H54 (cell line): Measurements from ENCODE around the gene TSPAN18.

Experiments
- DNase-seq: peaks from one replicate; pipeline ENCODE4 v3.0.0; 2011; ENCODE audit warnings: low spot score, mixed read lengths; ENCODE audit not compliant: insufficient read length
- FAIRE-seq: peaks from 3 replicates; lab custom pipeline; 2011; peaks lifted over from hg19 to GRCh38; lab: Jason Lieb, UNC
- POLR2A ChIP-seq: IDR thresholded peaks from 2 replicates; pipeline ENCODE4 v1.6.1; 2011; ENCODE audit warnings: low read depth, mild to moderate bottlenecking, low read length

The TSPAN18 gene

DNA sequence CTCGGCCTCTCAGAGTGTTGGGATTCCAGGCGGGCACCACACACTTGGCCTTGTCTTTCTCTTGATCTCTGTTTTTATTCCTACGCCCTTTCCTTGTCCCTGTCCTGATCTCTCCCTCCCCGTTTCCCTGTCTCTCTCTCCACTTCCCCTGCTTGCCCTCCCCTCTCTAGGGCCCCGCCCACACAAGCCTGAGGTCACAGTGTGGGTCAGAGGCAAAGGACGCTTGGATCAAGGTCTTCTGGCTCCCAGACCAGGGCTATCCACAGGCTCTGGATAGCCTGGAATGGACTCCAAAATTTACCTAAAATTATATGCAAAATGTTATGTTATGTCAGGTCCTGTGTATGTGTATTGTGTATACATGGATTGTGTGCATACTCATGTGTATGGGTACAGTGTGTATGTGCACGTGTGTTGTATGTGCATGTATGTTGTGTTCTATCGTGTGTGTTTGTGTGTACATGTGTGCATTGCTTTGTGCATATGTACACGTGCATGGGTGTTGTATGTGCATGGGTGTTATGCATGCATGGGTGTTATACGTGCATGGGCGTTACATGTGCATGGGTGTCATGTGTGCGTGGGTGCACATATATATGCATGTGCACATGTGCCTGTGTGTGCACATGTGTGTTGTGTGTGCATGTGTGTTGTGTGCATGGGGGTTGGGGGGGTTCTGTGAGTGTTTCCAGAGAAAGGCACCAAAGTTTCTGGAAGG lies 185.7 kb downstream of the TSPAN18 start:
- FAIRE-seq (no peak), DNase-seq (no peak)
- TF ChIP-seq POLR2A, result no peak

DNA sequence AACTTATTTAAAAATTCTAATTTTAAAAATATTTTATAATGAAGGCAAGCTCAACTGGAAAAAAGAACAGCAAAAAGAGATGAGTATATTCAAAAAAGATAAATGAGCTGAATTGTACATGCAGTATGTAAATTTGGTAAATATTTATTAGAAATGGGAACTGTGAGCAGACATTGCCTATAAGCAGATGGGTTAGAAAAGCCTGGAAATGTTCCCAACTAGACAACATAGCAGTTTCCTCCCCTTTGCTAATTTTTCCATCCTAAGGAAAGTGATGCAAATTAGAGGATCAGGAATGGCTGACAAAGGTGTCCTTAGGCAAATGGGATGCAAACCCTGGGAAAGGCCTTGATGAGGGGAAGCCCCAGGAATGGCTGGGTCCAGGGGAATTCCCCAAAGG lies 186.7 kb downstream of the TSPAN18 start:
- FAIRE-seq (no peak), DNase-seq (no peak)
- no peak for TF ChIP-seq POLR2A

DNA sequence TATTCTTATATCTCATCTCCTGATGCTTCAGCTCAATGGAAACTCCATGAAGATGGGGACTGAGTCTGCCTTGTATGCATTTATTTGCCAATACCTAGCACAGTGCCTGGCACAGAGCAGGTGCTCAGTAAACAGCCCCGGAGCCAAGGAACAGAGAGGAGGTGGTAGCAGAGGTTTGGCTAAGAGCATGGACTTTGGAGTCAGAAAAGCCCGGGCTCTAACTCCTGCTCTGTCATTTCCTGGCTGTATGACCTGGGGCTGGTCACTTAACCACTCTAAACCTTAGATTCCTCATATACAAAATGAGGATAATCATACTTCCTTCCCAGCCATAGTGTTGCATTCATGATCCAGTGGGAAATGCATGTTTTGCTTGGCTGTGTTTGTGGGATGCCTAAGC lies 187.3 kb downstream of the TSPAN18 start:
- no peak for TF ChIP-seq POLR2A
- no peak for DNase-seq
- no peak for FAIRE-seq

DNA sequence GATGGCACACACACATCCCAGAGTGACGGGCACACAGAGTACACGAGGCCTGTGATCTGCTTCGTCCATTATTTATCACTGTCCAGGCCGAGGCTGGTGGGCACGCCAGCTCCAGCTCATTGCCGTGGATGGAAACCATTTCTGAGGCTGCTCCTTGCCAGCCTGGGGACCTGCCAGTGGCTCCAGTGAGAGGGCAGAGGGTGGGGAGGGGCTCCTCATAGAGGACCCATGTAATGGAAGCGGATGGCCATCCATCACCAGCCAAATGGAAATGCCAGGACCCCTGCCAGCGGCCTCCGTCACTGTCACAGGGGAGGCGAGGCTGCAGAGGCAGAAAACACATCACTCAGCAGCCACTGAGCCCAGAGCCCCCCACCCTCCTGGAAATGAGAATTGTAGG lies 188.2 kb downstream of the TSPAN18 start:
- no peak for DNase-seq
- no peak for TF ChIP-seq POLR2A
- FAIRE-seq, result no peak

DNA sequence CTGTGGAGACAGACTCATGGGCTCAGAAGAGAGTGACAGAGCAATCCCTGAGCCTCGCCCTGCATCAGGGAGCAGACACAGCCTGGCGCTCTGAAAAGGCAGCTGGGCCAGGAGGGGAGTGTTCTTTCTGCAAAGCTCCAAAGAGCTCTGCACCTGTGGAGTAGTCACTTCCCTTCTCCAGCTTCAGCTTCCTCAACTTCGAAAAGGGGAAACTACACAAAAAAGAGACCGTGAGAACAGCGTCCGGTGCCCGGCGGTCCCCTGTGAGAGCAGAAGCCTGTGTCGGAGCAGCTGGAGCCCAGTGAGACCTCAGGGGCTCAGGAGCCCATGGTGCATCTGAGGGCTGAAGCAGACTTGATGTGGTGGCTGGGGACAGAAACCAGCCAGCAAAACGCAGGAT lies 188.9 kb downstream of the TSPAN18 start:
- DNase-seq (no peak), FAIRE-seq (no peak)
- no peak for TF ChIP-seq POLR2A

DNA sequence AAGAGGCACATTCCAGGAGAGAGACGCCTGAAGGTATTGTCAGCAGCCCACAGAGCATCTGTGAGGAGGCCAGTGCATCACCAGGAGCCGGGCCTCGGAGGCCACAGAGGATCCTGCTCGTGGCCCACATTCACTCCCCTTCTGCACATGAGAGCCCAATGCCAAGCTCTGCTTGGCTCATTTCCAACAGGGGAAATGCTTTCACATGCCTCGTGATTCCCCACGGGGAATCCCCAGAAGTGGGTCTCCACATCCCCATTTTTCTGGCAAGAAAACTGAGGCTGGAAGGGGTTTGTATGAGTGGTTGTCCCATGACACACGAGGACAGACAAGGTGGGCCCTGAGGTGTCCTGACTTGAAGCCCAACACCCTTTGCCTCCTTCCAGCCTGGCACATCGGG lies 189.6 kb downstream of the TSPAN18 start:
- DNase-seq (no peak), FAIRE-seq (no peak)
- no peak for TF ChIP-seq POLR2A

DNA sequence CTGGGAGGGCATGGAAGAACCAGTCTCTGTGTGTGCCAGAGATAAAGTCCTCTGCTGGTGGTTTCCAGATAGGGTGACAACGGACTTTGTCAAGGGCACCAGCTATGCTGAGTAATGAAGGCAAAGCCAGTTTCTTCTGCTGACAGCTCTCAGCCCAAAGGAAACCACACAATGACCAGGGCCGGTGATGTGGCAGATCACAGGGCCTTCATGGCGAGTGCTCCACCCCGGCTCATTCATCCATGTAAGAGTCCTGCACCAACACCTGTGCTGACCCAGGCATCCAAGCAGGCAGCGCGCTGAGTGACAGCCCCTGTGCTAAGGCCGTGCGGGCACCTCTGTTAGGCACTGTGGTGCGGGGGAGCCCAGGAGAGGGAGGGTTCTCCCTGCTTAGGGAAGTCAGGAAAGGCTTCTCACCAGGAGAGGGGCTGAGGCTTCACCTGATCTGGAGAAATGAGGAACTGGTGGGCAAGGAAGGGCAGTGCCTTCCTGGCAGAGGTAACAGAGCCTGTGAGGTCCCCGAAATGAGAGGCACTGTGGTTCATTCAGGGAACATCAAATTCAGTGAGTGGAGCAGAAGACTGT lies 190.1 kb downstream of the TSPAN18 start:
- TF ChIP-seq POLR2A, result no peak
- DNase-seq, result no peak
- no peak for FAIRE-seq

DNA sequence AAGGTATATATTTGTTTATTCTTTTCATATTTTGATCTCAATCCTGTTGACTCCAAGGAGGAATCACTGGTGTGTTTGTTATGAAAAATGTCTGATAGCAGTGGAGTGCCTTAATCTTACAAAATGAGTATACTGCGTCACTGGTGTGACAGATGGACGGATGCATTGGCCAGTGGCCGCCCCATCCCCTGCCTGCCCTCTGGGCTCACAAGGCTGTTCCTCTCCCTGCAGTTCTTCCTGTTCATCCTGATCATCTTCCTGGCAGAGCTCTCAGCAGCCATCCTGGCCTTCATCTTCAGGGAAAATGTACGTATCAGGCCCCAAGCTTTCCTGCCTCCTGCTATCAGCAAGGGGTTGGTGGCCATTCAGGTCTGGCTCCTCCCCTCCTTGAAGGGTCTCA lies 191.0 kb downstream of the TSPAN18 start:
- TF ChIP-seq POLR2A, result no peak
- DNase-seq (no peak), FAIRE-seq (no peak)

DNA sequence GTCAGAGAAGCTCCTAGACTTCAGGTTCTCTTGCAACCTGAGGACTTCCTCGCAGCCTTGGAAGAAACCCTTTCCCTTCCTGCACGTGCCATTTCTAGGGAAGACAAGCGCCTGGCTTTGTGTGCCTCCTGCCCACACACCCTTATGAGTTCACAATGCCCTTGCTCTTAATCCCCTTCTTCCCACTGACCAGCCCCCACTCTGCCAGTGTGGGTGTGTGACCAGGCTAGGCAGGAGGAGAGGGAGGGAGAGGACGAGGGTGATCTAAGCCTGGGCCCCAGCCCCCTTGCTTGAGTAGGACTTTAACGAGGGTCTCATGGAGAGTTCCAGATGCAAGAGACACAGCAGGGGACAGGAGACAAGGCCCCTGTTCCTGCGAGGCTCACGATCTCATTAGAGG lies 193.7 kb downstream of the TSPAN18 start:
- DNase-seq, result no peak
- no peak for TF ChIP-seq POLR2A
- no peak for FAIRE-seq

DNA sequence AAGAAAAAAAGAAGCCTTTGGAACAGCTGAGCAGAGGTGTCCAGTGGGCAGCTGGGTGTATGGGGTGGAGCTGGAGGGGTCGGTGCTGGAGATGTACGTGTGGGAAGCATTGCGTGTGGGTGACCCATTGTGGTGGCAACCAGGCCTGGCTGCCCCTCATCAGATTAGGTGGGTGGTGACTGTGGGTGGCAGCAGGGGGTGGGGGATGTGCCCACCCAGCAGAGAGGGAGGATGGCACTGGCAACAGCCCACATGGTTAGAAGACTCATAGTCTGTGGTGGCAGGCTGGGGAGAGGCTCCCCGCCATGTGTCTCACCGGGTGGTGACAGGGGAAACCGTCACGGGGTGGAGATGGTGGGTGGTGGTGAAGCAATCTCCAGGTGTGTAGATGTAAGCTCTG lies 196.4 kb downstream of the TSPAN18 start:
- DNase-seq (no peak), FAIRE-seq (no peak)
- no peak for TF ChIP-seq POLR2A

DNA sequence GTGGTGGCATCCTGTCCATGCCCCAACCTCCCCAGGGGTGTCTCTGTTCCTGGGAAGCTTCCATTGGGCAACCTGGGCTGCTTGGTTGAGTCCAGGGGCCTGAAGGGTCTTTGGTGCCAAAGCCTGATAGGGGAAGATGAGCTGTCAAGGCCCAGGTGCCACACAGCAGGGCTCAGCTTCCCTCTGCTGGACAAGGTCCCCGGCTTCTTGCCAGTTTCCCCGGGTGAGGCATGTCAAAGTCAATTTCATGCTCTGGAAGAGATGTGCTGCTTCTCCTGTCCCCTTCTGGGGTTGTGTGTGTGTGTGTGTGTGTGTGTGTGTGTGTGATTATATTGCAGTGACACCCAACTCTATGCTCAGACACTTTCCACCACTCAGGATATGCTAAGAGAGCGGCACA lies 197.0 kb downstream of the TSPAN18 start:
- no peak for DNase-seq
- no peak for FAIRE-seq
- no peak for TF ChIP-seq POLR2A

DNA sequence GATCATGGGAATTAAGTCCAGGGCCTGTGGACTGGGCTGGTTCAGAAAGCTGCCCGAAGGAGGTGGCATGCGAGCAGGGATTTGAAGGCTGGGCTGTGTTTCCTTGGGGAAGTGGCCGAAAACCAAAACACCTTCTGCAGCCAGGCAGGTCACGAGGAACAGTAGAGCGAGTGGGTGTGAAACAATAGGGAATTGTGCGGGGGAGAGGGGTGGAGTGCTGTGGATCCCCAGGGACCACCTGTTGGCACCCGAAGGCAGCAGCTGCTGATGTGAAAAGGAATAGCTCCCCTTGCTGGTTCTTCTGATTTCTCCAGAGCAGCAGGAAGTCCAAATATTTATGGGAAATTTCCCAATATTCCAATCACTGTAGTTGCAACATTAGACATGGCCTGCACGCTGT lies 199.3 kb downstream of the TSPAN18 start:
- TF ChIP-seq POLR2A, result no peak

DNA sequence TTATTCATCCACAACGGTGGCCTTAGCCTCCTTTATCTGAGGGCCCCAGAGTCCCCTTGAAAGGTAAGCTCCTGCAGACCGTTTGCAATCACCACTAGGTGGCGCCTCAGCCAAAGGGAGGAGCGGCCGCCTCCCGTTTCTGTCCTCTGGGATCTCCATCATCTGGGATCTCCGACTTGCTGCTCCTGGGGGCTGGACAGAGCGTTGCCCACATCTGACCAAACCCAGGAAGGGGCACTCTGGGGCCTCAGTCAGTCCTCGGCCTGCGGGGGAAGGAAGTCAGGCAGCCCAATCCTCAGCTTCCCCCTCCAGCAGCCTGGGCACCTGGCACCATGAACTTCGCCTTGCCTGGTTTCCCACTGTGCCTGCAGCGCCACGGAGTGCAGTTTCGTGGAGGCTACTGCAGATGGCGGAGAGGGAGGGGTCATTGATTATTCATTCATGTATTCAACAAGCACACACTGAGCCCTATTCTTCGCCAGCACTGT lies 200.5 kb downstream of the TSPAN18 start:
- no peak for TF ChIP-seq POLR2A
- FAIRE-seq (no peak), DNase-seq (peak; percentile 86)

More for the DNA sequence above, 199.3 kb downstream of the TSPAN18 start:
- DNase-seq (no peak), FAIRE-seq (no peak)

DNA sequence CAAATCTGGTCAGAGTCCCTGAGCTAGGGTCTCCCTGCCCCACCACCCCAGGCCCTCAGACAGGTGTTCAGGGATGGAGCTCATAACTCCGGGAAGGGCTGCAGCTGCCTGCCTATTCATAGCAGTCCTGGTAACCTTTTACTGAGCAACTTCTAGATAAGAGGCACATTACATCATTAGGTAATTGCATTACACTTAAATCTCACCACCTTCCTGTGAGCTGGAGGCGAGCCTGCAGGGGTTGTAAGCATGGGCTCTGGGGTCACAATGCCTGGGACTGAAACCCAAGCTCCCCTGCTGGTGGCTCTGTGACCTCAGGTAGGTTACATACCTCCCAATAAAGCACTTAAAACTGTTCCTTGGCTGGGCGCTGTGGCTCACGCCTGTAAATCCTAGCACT lies 201.4 kb downstream of the TSPAN18 start:
- no peak for FAIRE-seq
- no peak for TF ChIP-seq POLR2A
- no peak for DNase-seq

DNA sequence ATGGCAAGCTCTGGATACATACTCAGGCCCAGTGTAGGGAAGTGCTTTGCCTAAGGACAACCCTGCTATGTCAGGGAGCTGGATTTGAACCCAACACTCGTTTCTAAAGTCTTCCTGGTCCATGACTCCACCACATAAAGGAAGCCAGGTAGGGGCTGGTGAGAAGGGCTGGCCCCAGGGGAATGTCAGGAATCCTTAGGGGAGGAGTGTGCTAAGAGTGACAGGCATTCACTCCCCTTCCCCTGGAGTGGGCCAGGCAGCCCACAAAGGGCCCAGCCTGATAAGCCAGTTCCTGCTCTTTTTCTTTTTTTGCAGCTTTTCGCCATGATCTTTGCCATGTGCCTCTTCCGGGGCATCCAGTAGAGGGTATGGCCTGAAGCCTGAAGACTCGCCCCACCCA lies 202.1 kb downstream of the TSPAN18 start:
- DNase-seq (no peak), FAIRE-seq (no peak)
- no peak for TF ChIP-seq POLR2A
